ENCODE data around the gene POT1. TPM values are rescaled to one million over a fixed set of nuclear protein-coding genes. Genes with fewer than 3 reads are reported as not detected.

POT1 gene
- total and polyA plus RNA-seq, 2 donors (not counting 3 experiments of a cell fraction or from before 2014, with no cell fraction given) = 11.1 to 22.4 TPM

DNA sequence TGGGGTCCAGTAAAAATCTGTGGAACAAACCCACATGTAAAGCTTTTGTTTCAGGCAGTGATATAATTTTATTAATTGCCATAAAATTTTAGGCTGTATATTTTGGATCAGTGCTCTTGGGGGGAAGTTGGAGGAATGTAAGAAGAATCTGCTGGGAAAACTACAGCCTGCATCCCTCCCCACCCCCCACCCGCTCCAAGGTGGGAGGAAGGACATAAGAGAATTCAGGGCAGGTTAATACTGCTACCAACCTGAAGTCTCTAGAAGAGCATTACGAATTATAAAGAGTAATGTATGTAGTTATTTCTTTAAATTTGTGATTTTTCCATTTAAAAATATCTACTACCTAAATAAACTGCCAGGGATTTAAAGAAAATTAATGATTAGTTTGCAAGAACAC is 116.9 kb downstream of the POT1 start:
- intact Hi-C loops (cut with micrococcal nuclease) = no loop called here
- CTCF ChIA-PET = interaction anchor here (1.1 kb wide), 1 partner anchor 12 kb away, joined by 3 read pairs; no protein-coding TSS in a partner anchor

More for the DNA sequence above, 116.9 kb downstream of the POT1 start:
- no peaks in the 10 kb centered on the region for H4K20me1 ChIP-seq (replicated peaks; ENCODE audit: control insufficient read depth, extremely low read depth, insufficient read depth, low read length)
- dilution Hi-C loops (cut with MboI; ENCODE audit: extremely low pct_ligation_motif_present, low sequenced_read_pairs) = no loop called here
- DNase-seq (ENCODE audit: low read depth, low spot score) (no peak), FAIRE-seq (no peak)
- POLR2A ChIA-PET = no interaction called here
- H3K4me3 ChIP-seq (replicated peaks in 1 of 3; ENCODE audit: insufficient read depth in 1 of 3, low read depth in 1 of 3, low read length in 3 of 3) = no peak overlapping the region
- peaks cover 2 to 5% of the 10 kb centered on the region in 2 experiments for H3K27me3 ChIP-seq (ENCODE audit: control insufficient read depth in 2 of 2, insufficient read depth in 2 of 2, low read length in 2 of 2)
- H3K9me3 ChIP-seq (replicated peaks; ENCODE audit: control insufficient read depth, insufficient read depth, low read length) = no peaks in the 10 kb centered on the region
- BruUV-seq (replicated peaks) = no TSS peak
- no peaks in the 10 kb centered on the region for H3K4me1 ChIP-seq (ENCODE audit: control insufficient read depth, extremely low read depth, insufficient read depth, low read length)
- no peak overlapping the region for H3K27ac ChIP-seq (ENCODE audit: insufficient read depth, low read depth, low read length)
- no peaks in the 10 kb centered on the region for H3K36me3 ChIP-seq (ENCODE audit: control insufficient read depth in 2 of 2, extremely low read depth in 1 of 2, insufficient read depth in 2 of 2, low read length in 2 of 2)
- TF ChIP-seq JUN (IDR thresholded peaks at IDR 0.05; ENCODE audit: borderline replicate concordance, insufficient read depth, insufficient read length, low read depth) (no peak), POLR2A (IDR thresholded peaks at IDR 0.05; ENCODE audit: low read depth, low read length) (no peak), GATA2 (IDR thresholded peaks at IDR 0.05; ENCODE audit: insufficient read depth, insufficient read length, low read depth, low read length) (no peak), POLR2AphosphoS5 (IDR thresholded peaks at IDR 0.05; ENCODE audit: insufficient read depth, low read depth, low read length) (no peak), EZH2 (IDR thresholded peaks at IDR 0.05; ENCODE audit: borderline replicate concordance, low read depth, low read length, severe bottlenecking) (no peak), MYC (IDR thresholded peaks at IDR 0.05; ENCODE audit: low read depth, low read length) (no peak), FOS (IDR thresholded peaks at IDR 0.05; ENCODE audit: borderline replicate concordance, insufficient read depth, low read length) (no peak)
- TF ChIP-seq, protein P1, sequence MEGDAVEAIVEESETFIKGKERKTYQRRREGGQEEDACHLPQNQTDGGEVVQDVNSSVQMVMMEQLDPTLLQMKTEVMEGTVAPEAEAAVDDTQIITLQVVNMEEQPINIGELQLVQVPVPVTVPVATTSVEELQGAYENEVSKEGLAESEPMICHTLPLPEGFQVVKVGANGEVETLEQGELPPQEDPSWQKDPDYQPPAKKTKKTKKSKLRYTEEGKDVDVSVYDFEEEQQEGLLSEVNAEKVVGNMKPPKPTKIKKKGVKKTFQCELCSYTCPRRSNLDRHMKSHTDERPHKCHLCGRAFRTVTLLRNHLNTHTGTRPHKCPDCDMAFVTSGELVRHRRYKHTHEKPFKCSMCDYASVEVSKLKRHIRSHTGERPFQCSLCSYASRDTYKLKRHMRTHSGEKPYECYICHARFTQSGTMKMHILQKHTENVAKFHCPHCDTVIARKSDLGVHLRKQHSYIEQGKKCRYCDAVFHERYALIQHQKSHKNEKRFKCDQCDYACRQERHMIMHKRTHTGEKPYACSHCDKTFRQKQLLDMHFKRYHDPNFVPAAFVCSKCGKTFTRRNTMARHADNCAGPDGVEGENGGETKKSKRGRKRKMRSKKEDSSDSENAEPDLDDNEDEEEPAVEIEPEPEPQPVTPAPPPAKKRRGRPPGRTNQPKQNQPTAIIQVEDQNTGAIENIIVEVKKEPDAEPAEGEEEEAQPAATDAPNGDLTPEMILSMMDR (IDR thresholded peaks at IDR 0.05; ENCODE audit: extremely low read depth in 1 of 2, insufficient read depth in 1 of 2, low read depth in 1 of 2, low read length in 2 of 2) = no peak
- TF ChIP-seq, protein P2, sequence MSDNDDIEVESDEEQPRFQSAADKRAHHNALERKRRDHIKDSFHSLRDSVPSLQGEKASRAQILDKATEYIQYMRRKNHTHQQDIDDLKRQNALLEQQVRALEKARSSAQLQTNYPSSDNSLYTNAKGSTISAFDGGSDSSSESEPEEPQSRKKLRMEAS (IDR thresholded peaks at IDR 0.05; ENCODE audit: insufficient read depth, insufficient read length) = no peak
- no peaks in the 10 kb centered on the region for H3K79me2 ChIP-seq (ENCODE audit: control insufficient read depth, insufficient read depth, low read length)
- no peak overlapping the region for H2AFZ ChIP-seq (ENCODE audit: low read depth, low read length)
- no peaks in the 10 kb centered on the region for H3K9me1 ChIP-seq (replicated peaks; ENCODE audit: control insufficient read depth, extremely low read depth, insufficient read depth, low read length)
- no peak overlapping the region for H3K9ac ChIP-seq (replicated peaks; ENCODE audit: extremely low read depth, insufficient read depth, low read length)
- H3K4me2 ChIP-seq (ENCODE audit: insufficient read depth, low read length) = no peak overlapping the region
